GM19467 (cell line): ENCODE data around the gene SEMA3C.

Experiments used
- ATAC-seq: cut with Tn5 transposase; IDR thresholded peaks from one replicate; pipeline ENCODE4 v1.9.1; 2021; ENCODE audit warnings: mild to moderate bottlenecking, moderate library complexity; ENCODE audit not compliant: unreplicated experiment

SEMA3C gene

GRCh38 chr7:80918909-80919721 is at the start of gene SEMA3C:
Gene SEMA3C (minus strand): TSS chr7:80919051. CDS start chr7:80916781, 2,270 bp downstream.
- peak; percentile 65 for ATAC-seq

- no peak for ATAC-seq
Measured at GRCh38 chr7:80968606-80969005, 49.8 kb upstream of the SEMA3C start.

GRCh38 chr7:80967917-80968297 is 49.1 kb upstream of the SEMA3C start:
- no peak for ATAC-seq

GRCh38 chr7:80967071-80967916 is 48.4 kb upstream of the SEMA3C start:
- no peak for ATAC-seq

- ATAC-seq: no peak
Measured at GRCh38 chr7:80960244-80960795, 41.5 kb upstream of the SEMA3C start.

DNA sequence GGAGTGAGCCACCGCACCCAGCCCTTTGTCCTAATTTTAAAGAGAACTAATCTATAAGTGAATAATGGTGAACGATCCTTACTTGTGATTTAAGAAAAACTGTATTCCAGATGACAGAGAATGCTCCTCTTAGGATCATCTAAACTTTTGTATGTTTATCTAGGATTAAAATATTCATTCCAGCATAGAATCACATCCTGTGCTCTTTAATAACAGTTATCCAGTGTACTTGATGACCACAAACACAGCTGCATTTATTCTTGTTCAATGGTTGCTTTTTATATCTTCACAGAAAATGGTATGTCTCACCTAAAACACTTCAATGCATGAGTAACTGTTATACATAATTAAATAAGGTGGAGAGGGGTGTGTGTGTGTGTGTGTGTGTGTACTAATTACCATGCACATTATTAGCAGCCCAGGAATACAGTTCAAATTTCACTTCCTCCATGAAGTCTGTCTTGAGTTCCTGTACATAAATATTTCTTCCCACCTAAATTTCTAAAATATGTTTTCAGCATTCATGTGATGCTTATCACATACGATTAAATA is 38.5 kb upstream of the SEMA3C start:
- ATAC-seq: no peak

- ATAC-seq: no peak
Measured at GRCh38 chr7:80954191-80954590, 35.3 kb upstream of the SEMA3C start.

- no peak for ATAC-seq
Measured at GRCh38 chr7:80950550-80950967, 31.7 kb upstream of the SEMA3C start.

GRCh38 chr7:80949449-80949848 is 30.6 kb upstream of the SEMA3C start:
- no peak for ATAC-seq

- ATAC-seq: no peak
Measured at GRCh38 chr7:80946858-80947257, 28.0 kb upstream of the SEMA3C start.

GRCh38 chr7:80945976-80946375 is 27.1 kb upstream of the SEMA3C start:
- ATAC-seq: no peak

- ATAC-seq: no peak
Measured at GRCh38 chr7:80943342-80943741, 24.5 kb upstream of the SEMA3C start.

DNA sequence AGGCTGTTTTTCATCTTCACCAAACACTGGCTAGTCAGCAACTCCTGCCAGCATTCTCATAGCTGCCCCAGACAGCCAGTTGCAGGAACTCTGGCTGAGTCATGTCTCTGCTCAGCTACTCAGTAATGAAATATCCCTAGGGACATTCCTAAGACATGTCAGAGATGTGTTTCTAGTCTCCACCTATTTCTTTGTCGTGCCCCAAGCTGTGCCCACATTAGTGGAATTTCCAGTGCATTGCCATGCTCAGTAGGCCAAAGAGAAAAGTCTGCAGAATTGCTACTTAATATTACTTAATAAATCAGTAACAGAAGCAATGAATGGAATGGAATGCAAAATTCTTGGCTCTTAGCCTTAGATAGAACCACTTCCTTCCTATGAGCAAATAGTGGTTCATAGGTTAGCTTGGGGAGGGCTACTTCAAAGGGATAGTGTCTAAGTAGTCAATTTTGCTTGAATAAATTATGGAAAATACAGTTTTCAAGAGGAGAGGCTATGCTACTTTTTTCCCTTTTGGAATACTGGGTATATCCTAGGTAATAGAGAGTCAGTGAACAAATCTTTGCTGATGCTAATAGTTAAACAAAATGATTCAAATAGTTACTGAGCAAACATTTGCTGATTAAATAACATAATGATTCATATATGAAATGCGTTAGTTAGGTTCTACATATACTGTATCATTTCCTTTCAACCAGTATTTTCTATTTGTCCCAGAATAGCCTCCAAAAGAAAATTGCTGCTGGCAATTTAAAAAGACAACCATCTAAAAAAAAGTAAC is 23.6 kb upstream of the SEMA3C start:
- ATAC-seq: no peak

GRCh38 chr7:80941208-80941758 is 22.4 kb upstream of the SEMA3C start:
- ATAC-seq: no peak

GRCh38 chr7:80940539-80941207 is 21.8 kb upstream of the SEMA3C start:
- ATAC-seq: no peak

DNA sequence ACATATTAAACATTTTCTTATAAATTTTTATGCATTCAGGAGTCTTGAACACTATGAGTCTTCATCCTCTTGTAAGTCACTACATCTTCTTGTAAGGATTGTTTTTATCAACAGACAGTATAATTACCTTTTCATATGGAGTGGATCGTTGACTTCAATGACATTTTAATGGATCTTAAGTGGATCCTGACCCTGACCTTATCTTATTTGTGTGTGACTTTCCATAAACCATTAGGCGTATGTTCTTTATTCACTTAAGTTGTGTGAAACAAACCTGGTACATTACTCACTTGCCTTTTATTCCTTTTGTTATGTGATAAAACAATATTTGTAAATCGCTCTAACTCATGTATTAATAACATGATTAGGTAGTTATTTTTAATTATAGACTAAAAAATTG is 18.5 kb upstream of the SEMA3C start:
- ATAC-seq: no peak

GRCh38 chr7:80935991-80936780 is 17.3 kb upstream of the SEMA3C start:
- ATAC-seq: no peak

DNA sequence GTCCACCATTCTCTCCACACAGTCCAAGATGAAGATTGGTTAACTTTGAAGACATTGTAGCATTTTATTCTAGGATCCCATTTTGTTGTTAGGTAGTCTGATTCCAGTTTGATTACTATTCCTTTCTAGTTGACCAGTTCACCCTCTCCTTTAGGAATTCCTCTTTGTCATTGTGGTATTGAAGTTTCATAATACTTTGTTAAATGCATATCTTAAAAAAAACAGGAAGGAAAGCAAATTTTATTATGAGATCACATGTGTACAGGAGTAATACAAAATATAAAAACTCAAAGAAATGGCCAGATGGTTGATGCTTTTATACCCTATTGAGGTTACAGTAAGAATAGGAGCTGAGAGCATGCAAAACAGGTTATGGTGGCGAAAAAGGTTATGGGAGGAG is 15.5 kb upstream of the SEMA3C start:
- no peak for ATAC-seq

- no peak for ATAC-seq
Measured at GRCh38 chr7:80932536-80932935, 13.7 kb upstream of the SEMA3C start.
